ENCODE measurements around the gene APOO.

- peak; percentile 27 to 82 (median 67) for TF ChIP-seq CTCF (IDR thresholded peaks at IDR 0.05)
- peak; percentile 37 to 82 for TF ChIP-seq POLR2AphosphoS5 (IDR thresholded peaks at IDR 0.05; ENCODE audit: insufficient read depth in 1 of 2, low read depth in 1 of 2)
Observed at GRCh38 chrX:23907498-23908218, at the start of gene APOO, which contains the start of gene CXorf58.

All from vagina (tissue), 2 donors.